Activated T-cell treated with anti-CD3 and anti-CD28 coated beads, Interleukin-2, amount 50 U/mL, for 1 hour (primary cell): Measurements from ENCODE around the gene HOXA4.

Experiments
- DNase-seq: peaks from one replicate; pipeline ENCODE4 v3.0.0-alpha.2; 2020

HOXA4 gene

GRCh38 chr7:27146491-27147198 is 16.1 kb upstream of the HOXA4 start:
- no peak for DNase-seq

DNA sequence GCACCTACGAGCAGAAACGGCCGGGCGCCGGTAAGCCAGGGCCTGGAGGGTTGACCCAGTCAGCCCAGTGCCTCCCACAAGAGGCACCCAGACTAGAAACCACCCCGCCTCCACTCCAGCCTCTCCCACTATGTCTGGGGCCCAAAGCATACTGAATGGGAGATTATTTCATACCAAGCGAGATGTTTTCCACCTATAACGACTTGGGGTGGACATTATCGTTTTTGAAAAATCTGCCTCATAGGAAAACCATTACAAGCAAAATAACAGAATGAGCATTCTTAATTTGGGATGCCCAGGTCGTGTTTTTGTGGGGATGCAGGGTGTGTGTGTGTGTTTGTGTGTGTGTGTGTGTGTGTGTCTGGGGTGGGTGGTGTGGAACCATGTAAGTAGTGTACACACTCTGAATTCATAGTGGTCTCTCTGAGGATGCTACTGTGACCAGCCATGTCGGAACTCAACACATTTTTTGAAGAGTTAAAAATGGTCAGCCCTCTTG is 15.4 kb upstream of the HOXA4 start:
- no peak for DNase-seq

GRCh38 chr7:27145165-27145913 is 14.8 kb upstream of the HOXA4 start:
- no peak for DNase-seq

DNA sequence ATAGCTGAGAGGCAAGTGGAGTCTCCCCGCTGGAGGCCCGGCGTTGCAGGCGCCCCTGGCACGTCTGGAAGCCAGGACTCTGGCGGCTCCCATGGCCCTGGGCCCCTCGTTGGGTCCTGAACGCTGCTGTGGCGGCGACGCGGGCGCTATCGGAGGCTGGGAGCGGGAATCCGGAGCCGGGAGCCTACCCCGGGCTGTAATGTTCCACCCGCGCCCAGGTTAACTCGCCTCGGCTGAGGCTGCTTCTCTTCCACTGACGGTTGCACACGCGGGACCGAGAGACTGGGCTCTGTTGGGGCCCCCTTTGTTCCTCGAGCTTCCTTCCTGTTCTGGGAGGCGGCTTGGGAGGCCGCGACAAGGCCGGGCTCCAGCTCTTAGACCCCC is 14.2 kb upstream of the HOXA4 start:
- no peak for DNase-seq

DNA sequence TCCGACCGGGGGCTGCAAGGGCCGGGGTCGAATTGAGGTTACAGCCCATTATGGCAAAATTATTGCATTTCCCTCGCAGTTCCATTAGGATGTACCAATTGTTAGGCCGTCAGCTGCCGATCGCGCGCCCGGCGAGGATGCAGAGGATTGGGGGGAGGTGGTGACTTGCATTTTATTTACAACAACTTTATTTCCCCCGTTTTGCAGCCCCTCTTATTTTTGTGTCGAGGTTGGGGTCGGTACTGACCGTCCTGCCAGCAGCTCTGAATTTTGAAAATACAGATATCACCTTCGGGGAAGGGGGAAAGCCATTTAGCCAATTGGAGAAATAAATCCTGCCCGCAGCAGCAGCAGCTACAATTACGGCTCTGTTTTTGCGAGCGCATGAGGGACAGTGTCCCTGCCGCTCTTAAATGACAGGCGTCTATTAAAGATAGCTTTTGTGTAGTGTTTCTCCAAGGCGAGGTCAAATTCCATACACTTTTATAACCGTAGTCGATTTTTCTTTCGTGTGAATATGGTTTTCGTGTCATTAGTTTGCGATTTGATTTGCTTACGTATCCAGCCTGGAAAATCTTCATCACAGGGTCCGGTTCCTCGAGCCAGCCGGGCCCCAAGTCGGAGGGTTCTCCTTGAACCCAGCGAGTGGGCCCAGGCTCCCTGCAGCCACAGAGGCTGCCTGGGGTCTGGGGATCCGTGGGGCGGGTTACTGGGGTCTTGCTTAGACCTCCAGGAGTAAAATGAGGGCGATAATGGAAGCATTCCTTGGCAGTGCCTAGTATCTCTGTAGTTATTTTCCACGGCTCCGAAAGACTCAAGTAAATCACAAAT is 13.6 kb upstream of the HOXA4 start:
- no peak for DNase-seq

GRCh38 chr7:27143023-27143949 is 12.7 kb upstream of the HOXA4 start, which contains the start of gene HOXA5:
HOXA5 (minus strand) TSS chr7:27143681; CDS start chr7:27143607, 74 bp downstream.
- DNase-seq, result no peak

- DNase-seq, result no peak
These were observed 12.0 kb upstream of the HOXA4 start for GRCh38 chr7:27142580-27143022.

GRCh38 chr7:27141923-27142579 is 11.5 kb upstream of the HOXA4 start:
- DNase-seq, result no peak

DNA sequence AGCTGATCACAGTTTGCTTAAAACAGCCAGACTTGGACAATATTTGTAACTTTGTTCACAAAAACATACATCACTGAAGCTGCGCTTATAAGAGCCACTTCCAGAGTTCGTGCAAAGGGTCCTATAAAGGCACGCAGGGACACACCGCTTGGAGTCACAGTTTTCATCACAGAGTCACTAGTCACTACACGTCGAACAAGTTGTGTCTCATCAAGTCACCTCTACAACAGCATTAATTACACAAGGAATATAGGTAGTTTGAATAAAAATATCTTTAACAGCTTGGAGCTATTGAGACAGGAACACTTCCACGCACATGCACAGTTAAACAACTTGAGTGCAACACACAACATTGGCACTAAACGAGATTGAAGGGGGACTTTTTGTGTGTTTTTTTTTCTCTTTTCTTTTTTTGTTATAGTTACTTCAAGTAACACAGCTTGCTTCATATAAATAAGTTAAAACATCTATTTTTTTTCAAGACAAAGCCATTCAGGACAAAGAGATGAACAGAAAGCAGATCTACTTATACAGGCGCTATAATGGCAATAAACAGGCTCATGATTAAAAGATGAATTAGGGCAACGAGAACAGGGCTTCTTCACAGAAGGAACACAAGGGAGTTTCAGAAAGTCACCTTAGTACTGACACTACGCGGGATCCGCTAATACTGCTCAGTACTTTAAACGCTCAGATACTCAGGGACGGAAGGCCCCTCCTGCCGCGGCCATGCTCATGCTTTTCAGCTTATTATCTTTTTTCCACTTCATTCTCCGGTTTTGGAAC is 10.8 kb upstream of the HOXA4 start:
- no peak for DNase-seq

- DNase-seq, result no peak
These were observed 9.7 kb upstream of the HOXA4 start for GRCh38 chr7:27140126-27140857.

GRCh38 chr7:27139334-27140125 is 9.0 kb upstream of the HOXA4 start:
- no peak for DNase-seq

DNA sequence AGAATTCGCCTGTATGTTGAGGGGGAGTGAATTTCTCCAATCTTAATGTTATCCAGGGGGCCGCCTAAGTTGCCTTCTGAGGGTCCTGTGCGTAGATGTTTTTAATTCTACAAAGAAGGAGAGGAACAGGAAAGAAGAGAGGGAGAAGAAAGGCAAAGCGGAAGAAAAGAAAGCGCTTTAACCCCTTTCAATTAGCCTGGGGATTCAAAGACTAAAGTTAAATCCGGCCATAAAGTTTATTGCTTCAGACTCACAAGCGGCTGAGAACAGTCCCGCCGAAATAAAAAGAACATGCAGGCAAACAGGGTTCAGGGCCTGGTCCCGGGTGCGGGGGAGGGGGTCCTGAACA is 8.4 kb upstream of the HOXA4 start:
- DNase-seq, result no peak

GRCh38 chr7:27138472-27138871 is 7.9 kb upstream of the HOXA4 start:
- DNase-seq, result no peak

DNA sequence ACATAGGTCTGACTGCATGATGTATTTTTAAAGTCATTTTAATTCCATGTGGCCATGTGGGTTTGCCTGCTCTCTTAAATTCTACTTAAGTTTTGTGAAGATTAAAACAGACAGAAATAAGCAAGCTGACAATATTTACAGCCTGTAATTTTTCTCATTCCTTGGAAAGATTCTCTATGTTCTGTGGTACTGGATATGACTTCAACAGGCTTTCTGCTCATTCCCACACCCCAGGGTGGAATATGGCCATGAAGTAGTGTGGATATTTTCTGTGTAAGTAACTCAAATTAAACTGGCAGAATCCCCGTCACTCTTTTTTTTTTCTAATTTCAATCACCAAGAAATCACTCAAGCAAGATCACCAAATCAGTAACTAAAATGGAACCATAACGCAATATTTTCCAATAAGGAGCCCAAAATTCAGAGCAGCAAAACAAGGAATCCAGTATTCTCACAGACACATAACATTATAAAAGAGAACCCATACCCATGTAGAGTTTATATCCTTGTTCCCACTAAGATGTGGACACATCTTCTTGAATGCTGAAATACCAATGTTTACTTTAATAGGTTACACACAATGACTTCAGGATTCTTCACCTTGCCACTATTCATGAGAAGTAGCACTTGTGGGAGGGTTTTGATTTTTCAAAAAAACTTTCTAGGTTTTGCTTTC is 7.2 kb upstream of the HOXA4 start:
- no peak for DNase-seq

- no peak for DNase-seq
These were observed 3.8 kb upstream of the HOXA4 start for GRCh38 chr7:27134392-27134791.

- peak; percentile 5 for DNase-seq
These were observed 3.1 kb upstream of the HOXA4 start for GRCh38 chr7:27133409-27134231.

DNA sequence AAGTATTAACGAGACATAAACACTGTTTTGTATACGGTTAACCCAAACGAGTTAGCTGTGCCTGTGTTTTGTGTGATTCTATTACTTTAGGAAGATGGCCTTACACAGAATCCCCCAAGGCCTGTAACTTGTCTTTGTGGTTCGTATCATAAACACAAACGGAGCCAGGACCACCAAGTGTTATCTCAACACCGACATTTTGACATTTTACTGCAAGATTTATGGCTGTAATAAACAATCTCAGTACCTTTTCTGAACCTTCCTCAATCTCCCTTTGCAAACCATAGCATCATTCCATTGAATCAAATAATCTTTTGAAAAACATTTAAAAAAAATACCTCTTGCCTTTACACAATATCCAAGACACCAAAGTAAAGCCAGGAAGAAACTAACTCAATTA is 2.4 kb upstream of the HOXA4 start:
- no peak for DNase-seq

GRCh38 chr7:27132214-27132613 is 1.7 kb upstream of the HOXA4 start:
- DNase-seq, result no peak
